Esophagus squamous epithelium (tissue), 4 donors: ENCODE data around the gene COX18.

Experiments
- CTCF ChIP-seq, 6 experiments: fragments of 450-650 bp in 4 of 6; fragments of 200-600 bp in 2 of 6; sonication (generic) in 2 of 6; IDR thresholded peaks; one replicate each; pipeline ENCODE4 v1.5.1; 2016 to 2019; ENCODE audit warnings: antibody characterized with exemption in 6 of 6, mild to moderate bottlenecking in 4 of 6, moderate library complexity in 4 of 6
- POLR2A ChIP-seq, 4 donors: fragments of 450-650 bp; IDR thresholded peaks; one replicate each; pipeline ENCODE4 v1.6.1; 2017; ENCODE audit warnings: antibody characterized with exemption in 4 of 4, mild to moderate bottlenecking in 4 of 4, moderate library complexity in 3 of 4

- TF ChIP-seq CTCF (IDR thresholded peaks at IDR 0.05) (peak; percentile 17 to 70 (median 54)), POLR2A (IDR thresholded peaks at IDR 0.05) (no peak)
Observed at GRCh38 chr4:73019462-73020047, 50.0 kb downstream of the COX18 start.
